ENCODE measurements around the gene C1orf52. TPM values are rescaled to one million over a fixed set of nuclear protein-coding genes. Genes with fewer than 3 reads are reported as not detected.

Gene C1orf52
- total RNA-seq, 1 donor from 2014 or later = 32.2 TPM

GRCh38 chr1:85244271-85245061 lies 15.0 kb downstream of the C1orf52 start:
- Mint-ChIP-seq H3K4me1 (ENCODE audit: unreplicated experiment) (peaks cover 36% of the 10 kb centered on the region), H3K4me3 (ENCODE audit: unreplicated experiment) (no peak overlapping the region), H3K36me3 (ENCODE audit: unreplicated experiment) (no peaks in the 10 kb centered on the region), H3K27me3 (ENCODE audit: unreplicated experiment) (no peaks in the 10 kb centered on the region), H3K9me3 (ENCODE audit: unreplicated experiment) (peaks cover 3% of the 10 kb centered on the region), H3K27ac (ENCODE audit: unreplicated experiment) (peak overlapping the region; percentile 64)
- no peak for DNase-seq (ENCODE audit: extremely low spot score, unreplicated experiment)
- no peak for TF ChIP-seq CTCF (IDR thresholded peaks at IDR 0.05)

GRCh38 chr1:85243372-85243771 lies 16.1 kb downstream of the C1orf52 start:
- Mint-ChIP-seq H3K4me3 (ENCODE audit: unreplicated experiment) (no peak overlapping the region), H3K4me1 (ENCODE audit: unreplicated experiment) (peaks cover 36% of the 10 kb centered on the region), H3K27me3 (ENCODE audit: unreplicated experiment) (no peaks in the 10 kb centered on the region), H3K9me3 (ENCODE audit: unreplicated experiment) (no peaks in the 10 kb centered on the region), H3K36me3 (ENCODE audit: unreplicated experiment) (no peaks in the 10 kb centered on the region), H3K27ac (ENCODE audit: unreplicated experiment) (peak overlapping the region; percentile 64)
- TF ChIP-seq CTCF (IDR thresholded peaks at IDR 0.05) = no peak
- DNase-seq (ENCODE audit: extremely low spot score, unreplicated experiment) = no peak

GRCh38 chr1:85240643-85241042 lies 18.8 kb downstream of the C1orf52 start:
- H3K36me3 Mint-ChIP-seq (ENCODE audit: unreplicated experiment) = no peaks in the 10 kb centered on the region
- H3K4me3 Mint-ChIP-seq (ENCODE audit: unreplicated experiment) = no peak overlapping the region
- DNase-seq (ENCODE audit: extremely low spot score, unreplicated experiment) = no peak
- no peak for TF ChIP-seq CTCF (IDR thresholded peaks at IDR 0.05)
- peaks cover 2% of the 10 kb centered on the region for H3K27me3 Mint-ChIP-seq (ENCODE audit: unreplicated experiment)
- H3K27ac Mint-ChIP-seq (ENCODE audit: unreplicated experiment) = peak overlapping the region; percentile 66
- H3K9me3 Mint-ChIP-seq (ENCODE audit: unreplicated experiment) = no peaks in the 10 kb centered on the region
- peaks cover 36% of the 10 kb centered on the region for H3K4me1 Mint-ChIP-seq (ENCODE audit: unreplicated experiment)

- H3K36me3 Mint-ChIP-seq (ENCODE audit: unreplicated experiment) = no peaks in the 10 kb centered on the region
- no peak for DNase-seq (ENCODE audit: extremely low spot score, unreplicated experiment)
- no peaks in the 10 kb centered on the region for H3K9me3 Mint-ChIP-seq (ENCODE audit: unreplicated experiment)
- H3K27ac Mint-ChIP-seq (ENCODE audit: unreplicated experiment) = peak overlapping the region; percentile 66
- H3K27me3 Mint-ChIP-seq (ENCODE audit: unreplicated experiment) = peaks cover 2% of the 10 kb centered on the region
- H3K4me3 Mint-ChIP-seq (ENCODE audit: unreplicated experiment) = no peak overlapping the region
- TF ChIP-seq CTCF (IDR thresholded peaks at IDR 0.05) = peak; percentile 43
- H3K4me1 Mint-ChIP-seq (ENCODE audit: unreplicated experiment) = peaks cover 36% of the 10 kb centered on the region
These were observed 19.3 kb downstream of the C1orf52 start for GRCh38 chr1:85240174-85240601.

- DNase-seq (ENCODE audit: extremely low spot score, unreplicated experiment) = no peak
These were observed 21.8 kb downstream of the C1orf52 start for GRCh38 chr1:85237613-85238012.

More at GRCh38 chr1:85237613-85238012, 21.8 kb downstream of the C1orf52 start:
- Mint-ChIP-seq H3K4me3 (ENCODE audit: unreplicated experiment) (no peak overlapping the region), H3K27me3 (ENCODE audit: unreplicated experiment) (peaks cover 2% of the 10 kb centered on the region), H3K27ac (ENCODE audit: unreplicated experiment) (no peak overlapping the region), H3K36me3 (ENCODE audit: unreplicated experiment) (no peaks in the 10 kb centered on the region), H3K9me3 (ENCODE audit: unreplicated experiment) (no peaks in the 10 kb centered on the region), H3K4me1 (ENCODE audit: unreplicated experiment) (peaks cover 17% of the 10 kb centered on the region)
- TF ChIP-seq CTCF (IDR thresholded peaks at IDR 0.05) = no peak

Measured in osteocyte (in vitro differentiated cells).